CD4-positive, alpha-beta T cell treated with Interleukin-6 at 100 ng/mL for 8 hours (primary cell): Measurements from ENCODE around the gene RPL26.
"Not testable (repeated sequence)": the region's sequence is repeated elsewhere in the genome, so short reads cannot be mapped to it uniquely, and the experiment has no call there.

ENCODE experiments used
- DNase-seq: peaks from one replicate; pipeline ENCODE4 v3.0.0-alpha.2; 2020; ENCODE audit warnings: mixed read lengths, low spot score

Gene RPL26

DNA sequence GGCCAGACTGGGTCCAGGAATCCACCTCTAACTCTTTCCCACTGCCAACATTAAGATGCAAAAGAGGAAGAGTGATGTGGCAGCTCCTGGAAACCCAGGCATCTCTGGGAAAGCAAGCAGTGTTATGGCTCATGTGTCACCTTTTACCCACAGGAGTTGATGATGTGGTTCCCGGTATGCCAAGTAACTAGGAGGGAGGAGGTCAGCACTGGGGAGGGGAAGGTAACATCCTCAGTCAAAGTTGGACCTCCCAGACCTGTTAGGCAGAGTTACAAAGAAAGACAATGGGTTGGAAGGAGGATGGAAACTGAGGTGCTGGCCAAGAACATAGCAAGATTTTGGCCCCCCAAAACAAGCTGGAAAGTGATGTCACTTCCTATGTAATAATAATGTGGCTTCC, 17.9 kb downstream of the RPL26 start:
- DNase-seq = no peak

- no peak for DNase-seq
These were observed 20.2 kb downstream of the RPL26 start for GRCh38 chr17:8362651-8363332.

GRCh38 chr17:8360751-8361150, 22.2 kb downstream of the RPL26 start:
- DNase-seq = no peak

GRCh38 chr17:8360260-8360659, 22.7 kb downstream of the RPL26 start:
- DNase-seq = no peak

GRCh38 chr17:8359769-8360168, 23.2 kb downstream of the RPL26 start:
- DNase-seq = no peak

DNA sequence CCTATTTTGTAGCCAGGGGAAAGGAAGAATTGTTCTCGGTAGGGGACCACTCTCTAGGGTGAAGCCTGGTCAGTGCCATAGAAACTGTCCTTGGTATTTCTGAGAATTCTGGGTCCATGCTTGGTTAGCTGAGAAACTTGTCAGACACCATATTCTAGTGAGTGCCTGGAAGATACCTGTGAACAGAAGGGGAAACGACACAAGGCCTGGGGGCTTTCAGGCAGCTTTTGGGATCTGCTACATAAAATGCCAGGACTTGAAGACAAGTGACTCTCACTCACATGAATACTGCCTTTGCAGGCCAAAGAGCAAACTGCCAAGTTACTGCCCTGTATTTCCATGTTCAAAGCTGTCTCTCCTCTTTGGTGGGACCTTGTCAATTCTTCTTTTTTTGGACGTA, 25.1 kb downstream of the RPL26 start:
- DNase-seq = no peak

GRCh38 chr17:8354236-8354635, 28.8 kb downstream of the RPL26 start:
- DNase-seq = no peak

GRCh38 chr17:8353736-8354135, 29.3 kb downstream of the RPL26 start:
- DNase-seq = no peak

DNA sequence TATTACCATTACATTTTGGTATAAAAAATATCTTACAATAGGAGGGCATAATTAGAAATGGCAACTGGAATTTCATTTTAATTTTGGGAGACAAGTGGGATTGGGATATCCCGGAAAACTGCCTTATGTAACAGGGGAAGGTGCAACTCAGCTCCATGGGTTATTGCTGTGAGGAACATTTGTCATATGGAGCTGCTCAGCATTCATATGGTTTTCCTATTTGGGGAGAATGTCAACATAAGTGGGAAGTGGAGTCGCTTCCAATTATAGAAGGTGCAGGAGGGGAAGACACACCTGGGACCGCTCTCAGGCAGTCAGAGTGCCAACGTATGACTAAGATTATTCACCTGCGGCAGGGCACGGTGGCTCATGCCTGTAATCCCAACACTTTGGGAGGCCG, 32.7 kb downstream of the RPL26 start:
- no peak for DNase-seq

- DNase-seq = not testable (repeated sequence)
These were observed 36.0 kb downstream of the RPL26 start for GRCh38 chr17:8347001-8347400.

DNA sequence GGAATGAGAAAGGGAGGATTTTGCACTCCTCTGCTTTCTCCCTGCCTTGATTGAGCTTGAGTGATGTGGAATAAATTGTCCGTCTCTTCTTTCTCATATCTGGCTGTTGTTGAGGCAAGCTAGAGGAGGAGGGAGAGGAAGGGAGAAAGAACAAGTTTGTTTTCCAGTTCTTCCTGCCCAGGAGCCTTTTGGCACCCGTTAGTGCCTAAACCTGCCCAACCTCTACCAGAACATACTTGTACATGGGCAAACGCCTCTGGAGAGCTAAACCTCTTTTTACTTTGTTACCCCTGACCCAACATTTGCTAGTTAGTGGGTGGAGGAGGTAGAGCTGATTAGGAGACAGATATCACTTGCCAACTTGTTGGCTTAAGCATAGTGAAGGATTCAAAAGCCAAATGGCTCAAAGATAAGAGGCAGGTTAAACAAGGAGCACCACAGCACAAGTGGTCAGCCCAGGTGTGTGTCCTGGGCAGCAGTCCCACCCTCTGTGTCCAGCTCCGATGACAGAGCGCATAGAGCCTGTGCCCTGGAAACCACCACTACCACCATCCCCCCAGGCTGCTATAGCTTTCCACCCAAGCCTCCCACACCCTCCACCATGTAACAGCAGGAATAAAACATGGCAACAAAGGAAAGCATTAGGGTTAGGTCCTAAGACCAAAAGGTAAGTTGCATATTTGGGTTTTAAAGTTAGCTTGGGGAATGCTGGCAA, 36.9 kb downstream of the RPL26 start:
- no peak for DNase-seq

DNA sequence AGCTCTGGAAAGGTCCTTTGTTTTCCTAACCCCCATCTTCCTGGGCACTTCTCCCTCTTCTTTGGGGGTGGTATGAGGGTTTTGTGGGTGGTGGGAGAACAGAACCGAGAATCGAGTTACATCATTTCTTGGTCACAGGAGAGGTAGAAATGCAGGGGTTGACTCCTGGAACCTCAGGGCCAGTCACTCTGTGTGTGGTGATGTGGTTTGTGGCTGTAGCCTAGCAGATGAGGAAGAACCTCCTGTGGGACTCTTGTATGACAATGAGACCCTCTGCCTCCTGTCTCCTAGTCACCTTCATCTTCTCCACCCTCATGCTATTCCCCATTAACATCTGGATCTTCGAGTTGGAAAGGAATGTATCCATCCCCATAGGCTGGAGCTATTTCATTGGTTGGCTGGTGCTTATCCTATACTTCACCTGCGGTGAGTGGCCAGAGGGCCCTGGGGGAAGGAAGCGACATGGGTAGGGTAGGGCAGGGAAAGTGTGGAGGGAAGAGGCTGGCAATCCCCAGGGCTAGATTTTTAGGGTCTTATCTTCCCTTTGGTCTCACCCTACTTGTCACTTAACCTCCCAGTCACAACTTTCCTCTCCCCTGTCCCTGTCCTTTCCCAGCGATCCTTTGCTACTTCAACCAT, 37.8 kb downstream of the RPL26 start:
- DNase-seq = no peak

GRCh38 chr17:8341456-8341855, 41.5 kb downstream of the RPL26 start:
- no peak for DNase-seq

DNA sequence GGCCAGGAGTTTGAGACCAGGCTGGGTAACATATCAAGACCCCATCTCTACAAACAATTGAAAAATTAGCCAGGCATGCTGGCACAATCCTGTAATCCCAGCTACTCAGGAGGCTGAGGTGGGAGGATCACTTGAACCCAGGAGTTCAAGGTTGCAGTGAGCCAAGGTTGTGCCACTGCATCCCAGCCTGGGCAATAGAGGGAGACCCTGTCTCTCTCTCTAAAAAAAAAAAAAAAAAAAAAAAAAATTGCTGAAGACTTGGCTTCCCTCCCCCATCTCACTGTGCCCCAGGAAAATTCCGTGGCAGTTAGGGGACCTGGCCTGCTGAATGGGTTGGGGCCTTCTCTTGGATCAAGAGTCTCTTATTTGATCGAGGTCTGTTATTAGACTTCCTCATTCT, 43.5 kb downstream of the RPL26 start, which contains the start of gene ODF4:
Gene ODF4, plus strand, starts transcription at position 301 of the 400 bp plus-strand sequence. CDS start 212 bp downstream, outside the sequence.
- DNase-seq = no peak

DNA sequence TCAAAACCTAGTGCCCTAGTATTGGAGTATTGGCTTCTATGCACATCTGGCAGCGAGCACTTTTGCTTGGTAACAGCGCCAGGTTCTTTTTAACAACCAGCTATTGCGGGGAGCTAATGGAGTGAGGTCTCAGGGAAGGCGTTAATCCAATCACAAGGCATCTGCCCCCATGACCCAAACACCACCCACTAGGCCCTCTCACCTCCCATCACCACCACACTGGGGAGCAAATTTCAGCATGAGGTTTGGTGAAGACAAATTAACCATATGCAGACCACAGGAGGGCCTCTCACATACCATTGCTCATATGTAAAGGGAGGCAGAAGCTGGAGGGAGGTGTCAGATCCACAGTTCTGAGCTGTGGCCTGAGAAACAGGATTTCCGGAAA, 44.2 kb downstream of the RPL26 start:
- no peak for DNase-seq

GRCh38 chr17:8337802-8338752, 44.9 kb downstream of the RPL26 start:
- no peak for DNase-seq

DNA sequence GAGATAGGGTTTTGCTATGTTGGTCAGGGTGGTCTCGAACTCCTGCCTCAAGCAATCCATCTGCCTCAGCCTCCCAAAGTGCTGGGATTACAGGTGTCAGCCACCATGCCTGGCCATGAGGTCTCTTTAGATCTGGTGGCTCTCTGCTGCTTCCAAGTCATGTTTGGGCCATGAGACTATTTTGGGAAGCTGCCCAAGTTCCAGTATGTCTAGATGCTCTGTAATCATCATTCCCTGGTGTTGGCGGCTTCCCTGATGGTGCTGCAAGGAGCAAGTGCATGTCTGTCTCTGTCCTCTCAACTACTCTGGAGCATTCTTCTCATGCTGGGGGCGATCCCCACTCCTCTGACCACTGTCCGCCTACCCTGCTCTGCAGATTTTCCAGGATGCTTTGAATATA, 49.7 kb downstream of the RPL26 start:
- no peak for DNase-seq

DNA sequence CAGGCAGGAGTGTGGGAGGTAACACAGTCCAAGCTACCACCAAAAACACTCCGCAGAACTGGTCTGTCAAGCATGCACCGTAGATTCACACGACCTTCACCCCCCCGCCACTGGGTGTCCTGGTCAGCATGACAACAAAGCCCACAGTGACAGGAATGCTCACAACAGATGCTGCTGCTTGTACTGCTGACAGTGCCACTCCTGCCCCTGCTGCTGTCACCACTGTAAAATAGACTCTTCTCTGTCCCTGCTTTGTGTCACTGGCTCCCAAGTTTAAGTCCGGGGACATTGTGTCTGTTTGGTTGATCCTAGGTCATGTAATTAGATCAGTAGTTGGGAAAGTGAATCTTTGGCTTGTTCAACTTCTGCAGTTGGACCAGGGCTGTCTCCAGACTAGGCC, 50.3 kb downstream of the RPL26 start:
- no peak for DNase-seq

GRCh38 chr17:8332128-8332527, 50.9 kb downstream of the RPL26 start:
- DNase-seq = no peak
